GM21737 (cell line): ENCODE measurements around the gene STOML2.

Experiments used
- ATAC-seq: cut with Tn5 transposase; IDR thresholded peaks from one replicate; pipeline ENCODE4 v1.9.1; 2021; ENCODE audit warnings: mild to moderate bottlenecking, moderate library complexity; ENCODE audit not compliant: unreplicated experiment

STOML2 gene

GRCh38 chr9:35073279-35073612, 29.7 kb downstream of the STOML2 start:
- no peak for ATAC-seq

- ATAC-seq = peak; percentile 78
These were observed 30.3 kb downstream of the STOML2 start, which contains the start of gene VCP for GRCh38 chr9:35072461-35073278. Gene VCP (minus strand): TSS chr9:35072625. CDS start chr9:35072353, 272 bp downstream.

- peak; percentile 58 for ATAC-seq
These were observed 31.0 kb downstream of the STOML2 start for GRCh38 chr9:35071814-35072460.

- ATAC-seq = no peak
These were observed 31.8 kb downstream of the STOML2 start for GRCh38 chr9:35070823-35071813.

GRCh38 chr9:35069020-35069419, 33.9 kb downstream of the STOML2 start:
- no peak for ATAC-seq

- no peak for ATAC-seq
These were observed 35.9 kb downstream of the STOML2 start for GRCh38 chr9:35067056-35067455.

- no peak for ATAC-seq
These were observed 42.3 kb downstream of the STOML2 start for GRCh38 chr9:35060548-35061207.

GRCh38 chr9:35059438-35059837, 43.5 kb downstream of the STOML2 start:
- ATAC-seq = no peak

GRCh38 chr9:35057271-35057620, 45.7 kb downstream of the STOML2 start:
- no peak for ATAC-seq

- no peak for ATAC-seq
These were observed 46.2 kb downstream of the STOML2 start for GRCh38 chr9:35056571-35057270.

- ATAC-seq = no peak
These were observed 47.9 kb downstream of the STOML2 start for GRCh38 chr9:35054871-35055644.

- no peak for ATAC-seq
These were observed 48.6 kb downstream of the STOML2 start for GRCh38 chr9:35054185-35054835.

GRCh38 chr9:35051069-35051967, 51.6 kb downstream of the STOML2 start:
- ATAC-seq = no peak
